GM06990 (cell line): Measurements from ENCODE around the gene RPL22.

Experiments
- DNase-seq: peaks from one replicate; pipeline ENCODE4 v3.0.0-alpha.2; 2011; ENCODE audit not compliant: insufficient read length; ENCODE audit errors: extremely low read depth
- H3K27me3 ChIP-seq: replicated peaks from 2 replicates; pipeline ENCODE4 v1.6.0; 2011; ENCODE audit warnings: low read length; ENCODE audit not compliant: control insufficient read depth, insufficient read depth
- H3K36me3 ChIP-seq: 2 replicates; pipeline ENCODE4 v1.5.1; 2011; ENCODE audit warnings: low read length; ENCODE audit not compliant: control insufficient read depth, insufficient read depth
- H3K4me3 ChIP-seq: replicated peaks from 2 replicates; pipeline ENCODE4 v1.5.1; 2011; ENCODE audit warnings: low read depth, mild to moderate bottlenecking, control low read depth, low read length
- CTCF ChIP-seq: IDR thresholded peaks from 2 replicates; pipeline ENCODE4 v1.5.1; 2011; ENCODE audit warnings: low read length, control low read depth, mild to moderate bottlenecking, inconsistent platforms; ENCODE audit not compliant: insufficient read depth, poor library complexity, severe bottlenecking

The RPL22 gene

GRCh38 chr1:6142734-6143133, 56.7 kb downstream of the RPL22 start:
- H3K27me3 ChIP-seq, result no peaks in the 10 kb centered on the region; the same call in 1 of the 2 replicates
- DNase-seq, result no peak
- no peaks in the 10 kb centered on the region for H3K36me3 ChIP-seq
- H3K4me3 ChIP-seq, result no peak overlapping the region
- no peak for TF ChIP-seq CTCF

- TF ChIP-seq CTCF, result no peak
- Histone ChIP-seq H3K4me3 (no peak overlapping the region), H3K36me3 (no peaks in the 10 kb centered on the region), H3K27me3 (no peaks in the 10 kb centered on the region; the same call in 1 of the 2 replicates)
- no peak for DNase-seq
Measured at GRCh38 chr1:6142036-6142621, 57.3 kb downstream of the RPL22 start.

GRCh38 chr1:6141592-6141991, 57.8 kb downstream of the RPL22 start:
- no peak for DNase-seq
- TF ChIP-seq CTCF, result peak; percentile 50
- no peaks in the 10 kb centered on the region for H3K36me3 ChIP-seq
- H3K4me3 ChIP-seq, result no peak overlapping the region
- H3K27me3 ChIP-seq, result no peaks in the 10 kb centered on the region; the same call in 1 of the 2 replicates

GRCh38 chr1:6140413-6140812, 59.0 kb downstream of the RPL22 start:
- TF ChIP-seq CTCF, result no peak
- DNase-seq, result no peak
- no peak overlapping the region for H3K4me3 ChIP-seq
- H3K36me3 ChIP-seq, result no peaks in the 10 kb centered on the region
- no peaks in the 10 kb centered on the region; the same call in none of the 2 replicates for H3K27me3 ChIP-seq

- H3K4me3 ChIP-seq, result no peak overlapping the region
- no peak for TF ChIP-seq CTCF
- peaks cover 1% of the 10 kb centered on the region for H3K27me3 ChIP-seq
- H3K36me3 ChIP-seq, result no peaks in the 10 kb centered on the region
- no peak for DNase-seq
Measured at GRCh38 chr1:6137758-6138157, 61.6 kb downstream of the RPL22 start.
